Endothelial cell of umbilical vein (primary cell): ENCODE data around the gene SYTL3. TPM values are rescaled to one million over a fixed set of nuclear protein-coding genes. Genes with fewer than 3 reads are reported as not detected.

ENCODE experiments used
- BruUV-seq: library from RNA; stranded (reverse); fragments of 400-500 nt; replicated peaks from 2 replicates; lab custom pipeline; 2021; lab: Mats Ljungman, UMichigan
- CTCF ChIA-PET: fragments of 300-600, 350-600 bp; sonication (Branson Sonifier 250); formaldehyde crosslinking; loops from one replicate; lab custom pipeline; 2021; ENCODE audit warnings: antibody characterized with exemption, inconsistent platforms; lab: Charles Lee
- POLR2A ChIA-PET: fragments of 300-600, 350-600 bp; sonication (Branson Sonifier 250); formaldehyde crosslinking; loops from one replicate; lab custom pipeline; 2021; ENCODE audit warnings: antibody characterized with exemption, inconsistent platforms; lab: Charles Lee
- DNase-seq: peaks from one replicate; pipeline ENCODE4 v3.0.0-alpha.2; 2011; ENCODE audit warnings: low read depth, low spot score
- FAIRE-seq: peaks from 2 replicates; lab custom pipeline; 2011; peaks lifted over from hg19 to GRCh38; lab: Jason Lieb, UNC
- H2AFZ ChIP-seq: 2 replicates; pipeline ENCODE4 v1.6.0; 2012; ENCODE audit warnings: low read depth, low read length, control low read depth, inconsistent platforms
- H3K27ac ChIP-seq: 2 replicates; pipeline ENCODE4 v1.5.1; 2011; ENCODE audit warnings: low read depth, mild to moderate bottlenecking, control low read depth, low read length, moderate library complexity; ENCODE audit not compliant: insufficient read depth
- H3K27me3 ChIP-seq, 2 experiments: 2 replicates each; pipeline versions ENCODE4 v1.6.0 to v1.6.1; 2011; ENCODE audit warnings: low read length in 2 of 2, mixed read lengths in 1 of 2; ENCODE audit not compliant: control insufficient read depth in 2 of 2, insufficient read depth in 2 of 2
- H3K36me3 ChIP-seq, 2 experiments: 2 replicates in 1 of 2; 3 replicates in 1 of 2; pipeline ENCODE4 v1.5.1; 2011; ENCODE audit warnings: low read length in 2 of 2, mild to moderate bottlenecking in 1 of 2, moderate library complexity in 1 of 2; ENCODE audit not compliant: control insufficient read depth in 2 of 2, insufficient read depth in 2 of 2; ENCODE audit errors: extremely low read depth in 1 of 2
- H3K4me1 ChIP-seq: 3 replicates; pipeline ENCODE4 v1.5.1; 2011; ENCODE audit warnings: mild to moderate bottlenecking, low read length; ENCODE audit not compliant: control insufficient read depth, insufficient read depth; ENCODE audit errors: extremely low read depth
- H3K4me2 ChIP-seq: 2 replicates; pipeline ENCODE4 v1.6.1; 2011; ENCODE audit warnings: low read length, control low read depth, mixed read lengths; ENCODE audit not compliant: insufficient read depth
- H3K4me3 ChIP-seq, 3 experiments: fragments of 200-600 bp in 1 of 3; sonication (generic), shearing (Covaris generic) in 1 of 3; replicated peaks in 1 of 3; 2 replicates each; pipeline ENCODE4 v1.5.1; 2011 to 2016; ENCODE audit warnings: control low read depth in 3 of 3, low read length in 3 of 3, mild to moderate bottlenecking in 2 of 3, inconsistent platforms in 1 of 3, low read depth in 1 of 3, moderate library complexity in 1 of 3; ENCODE audit not compliant: insufficient read depth in 1 of 3
- H3K79me2 ChIP-seq: 2 replicates; pipeline ENCODE4 v1.6.0; 2012; ENCODE audit warnings: low read length, inconsistent platforms; ENCODE audit not compliant: control insufficient read depth, insufficient read depth
- H3K9ac ChIP-seq: replicated peaks from 2 replicates; pipeline ENCODE3; 2011; ENCODE audit warnings: low read length, control low read depth; ENCODE audit not compliant: insufficient read depth; ENCODE audit errors: extremely low read depth
- H3K9me1 ChIP-seq: replicated peaks from 3 replicates; pipeline ENCODE4 v1.6.0; 2011; ENCODE audit warnings: mild to moderate bottlenecking, low read length; ENCODE audit not compliant: control insufficient read depth, insufficient read depth; ENCODE audit errors: extremely low read depth
- H3K9me3 ChIP-seq: replicated peaks from 2 replicates; pipeline ENCODE4 v1.5.1; 2012; ENCODE audit warnings: low read length, inconsistent platforms; ENCODE audit not compliant: control insufficient read depth, insufficient read depth
- H4K20me1 ChIP-seq: replicated peaks from 2 replicates; pipeline ENCODE3; 2011; ENCODE audit warnings: mild to moderate bottlenecking, low read length; ENCODE audit not compliant: control insufficient read depth, insufficient read depth; ENCODE audit errors: extremely low read depth
- CTCF ChIP-seq, 2 donors: IDR thresholded peaks; 1 replicate in 1 of 2; 2 replicates in 1 of 2; pipeline ENCODE4 v1.5.1; 2011; ENCODE audit warnings: low read length in 2 of 2, mild to moderate bottlenecking in 2 of 2, moderate library complexity in 2 of 2, control low read depth in 1 of 2, inconsistent platforms in 1 of 2, low read depth in 1 of 2; ENCODE audit not compliant: insufficient read depth in 1 of 2; ENCODE audit errors: extremely low read depth in 1 of 2
- EZH2 ChIP-seq: IDR thresholded peaks from 2 replicates; pipeline ENCODE4 v1.6.1; 2012; ENCODE audit warnings: borderline replicate concordance, low read depth, mild to moderate bottlenecking, moderate library complexity, low read length, inconsistent platforms; ENCODE audit not compliant: severe bottlenecking
- FOS ChIP-seq: IDR thresholded peaks from 2 replicates; pipeline ENCODE4 v1.6.1; 2011; ENCODE audit warnings: mild to moderate bottlenecking, low read length, moderate library complexity, borderline replicate concordance; ENCODE audit not compliant: insufficient read depth
- GATA2 ChIP-seq: IDR thresholded peaks from 2 replicates; pipeline ENCODE4 v1.7.0; 2011; ENCODE audit warnings: low read depth, mild to moderate bottlenecking, moderate library complexity, mixed read lengths, low read length; ENCODE audit not compliant: insufficient read length, insufficient read depth
- JUN ChIP-seq: IDR thresholded peaks from 2 replicates; pipeline ENCODE4 v1.6.1; 2011; ENCODE audit warnings: borderline replicate concordance, low read depth; ENCODE audit not compliant: insufficient read length, insufficient read depth
- MYC ChIP-seq: IDR thresholded peaks from one replicate; pipeline ENCODE4 v1.6.1; 2011; ENCODE audit warnings: mild to moderate bottlenecking, low read depth, low read length
- POLR2A ChIP-seq: IDR thresholded peaks from 2 replicates; pipeline ENCODE4 v1.6.1; 2012; ENCODE audit warnings: low read depth, mild to moderate bottlenecking, control low read depth, low read length
- POLR2AphosphoS5 ChIP-seq: IDR thresholded peaks from 2 replicates; pipeline ENCODE4 v1.6.1; 2012; ENCODE audit warnings: low read depth, mild to moderate bottlenecking, control low read depth, low read length, moderate library complexity; ENCODE audit not compliant: insufficient read depth
- dilution Hi-C: fragments of 300-500 bp; cut with MboI; formaldehyde crosslinking; loops from one replicate; pipeline ENCODE4 v1.15.0; 2019; ENCODE audit warnings: low sequenced_read_pairs; ENCODE audit not compliant: extremely low pct_ligation_motif_present
- intact Hi-C: fragments of 100-400 bp; cut with micrococcal nuclease; formaldehyde crosslinking; loops from one replicate; pipeline ENCODE4 v1.10.0; 2022
- polyA plus RNA-seq, 4 experiments: library from polyadenylated mRNA; depleted of rRNA in 3 of 4; stranded (reverse) in 3 of 4; unstranded in 1 of 4; fragments of >200 nt; gene quantifications; 2 replicates each; pipeline versions ENCODE4 v1.2.1 to v1.2.3, GENCODE V29; 2011 to 2012; ENCODE audit warnings: missing spikeins in 1 of 4
- total RNA-seq: library from RNA; stranded (reverse); gene quantifications from 2 replicates; pipeline ENCODE4 v1.2.3, GENCODE V29; 2021
- TF ChIP-seq, protein P1 (sequence below): IDR thresholded peaks from 2 replicates; pipeline ENCODE4 v1.6.1; 2011; ENCODE audit not compliant: insufficient read depth, insufficient read length

The SYTL3 gene
- total and polyA plus RNA-seq, 2 donors (not counting 3 experiments of a cell fraction or from before 2014, with no cell fraction given) = 0.59 to 0.77 TPM

DNA sequence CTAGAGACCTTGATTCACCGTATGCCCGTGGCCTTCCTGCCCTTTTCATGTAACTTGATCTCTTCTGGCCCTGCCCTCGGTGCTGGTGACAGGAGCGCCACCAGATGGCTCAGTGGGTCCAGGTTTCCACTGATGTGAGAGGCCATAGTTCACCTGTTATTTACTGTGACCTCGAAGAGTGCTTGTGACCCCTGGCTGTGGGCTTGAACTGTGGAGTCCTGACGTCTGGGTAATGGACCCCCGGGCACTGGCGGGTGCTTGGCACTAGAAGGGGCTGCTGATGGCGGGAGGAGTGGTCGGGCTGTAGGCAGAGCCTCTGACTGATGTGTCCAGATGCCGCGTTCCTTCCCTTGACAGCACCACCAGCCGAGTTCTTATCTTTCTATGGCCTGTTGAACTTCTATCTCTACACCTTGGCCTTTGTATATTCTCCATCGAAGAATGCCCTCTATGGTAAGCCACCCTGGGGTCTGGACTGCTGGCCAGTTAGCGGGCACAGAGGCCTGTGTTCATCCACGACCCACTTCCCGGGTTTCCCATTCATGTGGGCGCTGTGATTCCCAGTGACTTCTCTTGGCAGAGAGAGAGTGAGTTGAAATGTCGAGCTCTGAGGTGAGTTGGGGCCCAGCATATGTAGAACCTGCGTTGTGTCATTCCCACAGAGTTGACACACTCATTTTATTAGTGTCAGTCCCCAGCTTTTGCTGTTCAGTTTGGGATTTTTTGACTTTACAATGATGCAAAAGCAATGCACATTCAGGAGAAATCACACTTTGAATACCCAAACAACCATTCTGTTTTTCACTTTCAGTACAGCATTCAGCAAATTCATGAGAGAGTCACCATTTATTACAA, 20.3 kb upstream of the SYTL3 start:
- Histone ChIP-seq H3K36me3 (peaks cover 7 to 28% of the 10 kb centered on the region in 2 experiments), H3K4me3 (no peak overlapping the region), H3K4me2 (no peak overlapping the region), H3K27ac (no peak overlapping the region), H3K9ac (no peak overlapping the region), H3K79me2 (no peaks in the 10 kb centered on the region), H2AFZ (no peak overlapping the region), H3K27me3 (no peaks in the 10 kb centered on the region), H3K9me3 (no peaks in the 10 kb centered on the region), H3K4me1 (peaks cover 27% of the 10 kb centered on the region), H3K9me1 (no peaks in the 10 kb centered on the region), H4K20me1 (no peaks in the 10 kb centered on the region)
- dilution Hi-C loops = no loop called here
- intact Hi-C loops = loop anchor here (5.0 kb wide), 1 partner anchor 222 kb away; no protein-coding TSS in a partner anchor
- DNase-seq (no peak), FAIRE-seq (no peak)
- CTCF ChIA-PET = interaction anchor here (2.8 kb wide), 1 partner anchor 24 kb away, joined by 8 read pairs; no protein-coding TSS in a partner anchor
- POLR2A ChIA-PET = no interaction called here
- no TSS peak for BruUV-seq
- TF ChIP-seq GATA2 = no peak
- no peak for TF ChIP-seq MYC
- no peak for TF ChIP-seq POLR2AphosphoS5
- TF ChIP-seq JUN = no peak
- no peak for TF ChIP-seq POLR2A
- no peak for TF ChIP-seq FOS
- TF ChIP-seq, protein P1, sequence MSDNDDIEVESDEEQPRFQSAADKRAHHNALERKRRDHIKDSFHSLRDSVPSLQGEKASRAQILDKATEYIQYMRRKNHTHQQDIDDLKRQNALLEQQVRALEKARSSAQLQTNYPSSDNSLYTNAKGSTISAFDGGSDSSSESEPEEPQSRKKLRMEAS = no peak
- no peak for TF ChIP-seq EZH2
- TF ChIP-seq CTCF (IDR thresholded peaks at IDR 0.05; ENCODE audit: extremely low read depth in 1 of 2, insufficient read depth in 1 of 2, low read depth in 1 of 2, low read length in 2 of 2) = no peak
